SK-N-SH treated with all-trans-retinoic acid at 6 μM for 48 hours (cell line): ENCODE measurements around the gene RAB25.

Experiments
- ATAC-seq: fragments of 200-7000 bp; cut with Tn5 transposase; 3 replicates; pipeline ENCODE4 v1.9.1; 2020; ENCODE audit warnings: mild to moderate bottlenecking, moderate library complexity
- ARNTL ChIP-seq: fragments of 450-650 bp; formaldehyde crosslinking; IDR thresholded peaks from 2 replicates; pipeline ENCODE4 v1.5.0; 2020; ENCODE audit warnings: low read depth, mild to moderate bottlenecking, moderate library complexity, borderline replicate concordance
- CREB5 ChIP-seq: fragments of 250-450 bp; sonication (Bioruptor Pico); IDR thresholded peaks from 2 replicates; pipeline ENCODE4 v1.5.1; 2020; ENCODE audit warnings: low read depth, mild to moderate bottlenecking, moderate library complexity
- CSDC2 ChIP-seq: fragments of 250-450 bp; sonication (Bioruptor Pico); IDR thresholded peaks from 2 replicates; pipeline ENCODE4 v1.5.0; 2020; ENCODE audit warnings: mild to moderate bottlenecking, moderate library complexity
- CSRNP3 ChIP-seq: fragments of 250-450 bp; sonication (Bioruptor Pico); IDR thresholded peaks from 2 replicates; pipeline ENCODE4 v1.5.1; 2021; ENCODE audit warnings: mild to moderate bottlenecking, moderate library complexity
- ESRRG ChIP-seq: fragments of 250-450 bp; sonication (Bioruptor Pico); IDR thresholded peaks from 2 replicates; pipeline ENCODE4 v1.6.1; 2021; ENCODE audit warnings: mild to moderate bottlenecking
- GLIS3 ChIP-seq: fragments of 250-450 bp; sonication (Bioruptor Pico); IDR thresholded peaks from 2 replicates; pipeline ENCODE4 v1.5.0; 2020; ENCODE audit warnings: mild to moderate bottlenecking, moderate library complexity
- ISL1 ChIP-seq: fragments of 250-450 bp; sonication (Bioruptor Pico); IDR thresholded peaks from 2 replicates; pipeline ENCODE4 v2.1.2; 2022; ENCODE audit warnings: mild to moderate bottlenecking, moderate library complexity
- OSR1 ChIP-seq: fragments of 250-450 bp; sonication (Bioruptor Pico); IDR thresholded peaks from 2 replicates; pipeline ENCODE4 v1.8.0; 2022; ENCODE audit warnings: moderate library complexity, mild to moderate bottlenecking, inconsistent platforms
- PATZ1 ChIP-seq: fragments of 250-450 bp; sonication (Bioruptor Pico); IDR thresholded peaks from 2 replicates; pipeline ENCODE4 v1.8.0; 2020; ENCODE audit warnings: mild to moderate bottlenecking, moderate library complexity, borderline replicate concordance
- POU6F1 ChIP-seq: fragments of 250-450 bp; sonication (Bioruptor Pico); IDR thresholded peaks from 2 replicates; pipeline ENCODE4 v1.8.0; 2021; ENCODE audit warnings: low read depth, mild to moderate bottlenecking, moderate library complexity, borderline replicate concordance
- PPARA ChIP-seq: fragments of 250-450 bp; sonication (Bioruptor Pico); IDR thresholded peaks from 2 replicates; pipeline ENCODE4 v1.5.0; 2020; ENCODE audit warnings: mild to moderate bottlenecking, borderline replicate concordance
- RARB ChIP-seq: fragments of 250-450 bp; sonication (Bioruptor Pico); IDR thresholded peaks from 2 replicates; pipeline ENCODE4 v1.8.0; 2021; ENCODE audit warnings: mild to moderate bottlenecking, moderate library complexity
- SNAI2 ChIP-seq: fragments of 250-450 bp; sonication (Bioruptor Pico); IDR thresholded peaks from 2 replicates; pipeline ENCODE4 v1.5.0; 2020; ENCODE audit warnings: mild to moderate bottlenecking, moderate library complexity
- TCF4 ChIP-seq: fragments of 250-450 bp; sonication (Bioruptor Pico); IDR thresholded peaks from 2 replicates; pipeline ENCODE4 v1.8.0; 2021; ENCODE audit warnings: mild to moderate bottlenecking, moderate library complexity, borderline replicate concordance
- TOX ChIP-seq: fragments of 250-450 bp; sonication (Bioruptor Pico); IDR thresholded peaks from 2 replicates; pipeline ENCODE4 v1.8.0; 2021; ENCODE audit warnings: mild to moderate bottlenecking, moderate library complexity, borderline replicate concordance
- TSHZ2 ChIP-seq: fragments of 250-450 bp; sonication (Bioruptor Pico); IDR thresholded peaks from 2 replicates; pipeline ENCODE4 v1.5.0; 2020; ENCODE audit warnings: mild to moderate bottlenecking, moderate library complexity
- ZC3H10 ChIP-seq: fragments of 250-450 bp; sonication (Bioruptor Pico); IDR thresholded peaks from 2 replicates; pipeline ENCODE4 v1.5.1; 2021; ENCODE audit warnings: mild to moderate bottlenecking, moderate library complexity
- ZFP3 ChIP-seq: fragments of 250-450 bp; sonication (Bioruptor Pico); IDR thresholded peaks from 2 replicates; pipeline ENCODE4 v1.5.0; 2020; ENCODE audit warnings: mild to moderate bottlenecking, moderate library complexity
- ZFP30 ChIP-seq: fragments of 450-650 bp; formaldehyde crosslinking; IDR thresholded peaks from 2 replicates; pipeline ENCODE4 v1.5.0; 2022; ENCODE audit warnings: mild to moderate bottlenecking, moderate library complexity
- ZNF565 ChIP-seq: fragments of 450-650 bp; formaldehyde crosslinking; conservative IDR thresholded peaks from 2 replicates; pipeline ENCODE4 v1.5.0; 2020; ENCODE audit warnings: low read depth, mild to moderate bottlenecking, moderate library complexity
- ZNF70 ChIP-seq: fragments of 450-650 bp; formaldehyde crosslinking; IDR thresholded peaks from 2 replicates; pipeline ENCODE4 v1.5.0; 2020; ENCODE audit warnings: mild to moderate bottlenecking, moderate library complexity
- ZNF8 ChIP-seq: fragments of 450-650 bp; formaldehyde crosslinking; IDR thresholded peaks from 2 replicates; pipeline ENCODE4 v1.5.0; 2020; ENCODE audit warnings: mild to moderate bottlenecking, moderate library complexity

The RAB25 gene

GRCh38 chr1:156062189-156062588 is 1.2 kb downstream of the RAB25 start:
- TF ChIP-seq TOX (CRISPR knock-in tag) (no peak), TSHZ2 (CRISPR knock-in tag) (no peak), ARNTL (CRISPR knock-in tag) (no peak), PATZ1 (CRISPR knock-in tag) (no peak), OSR1 (no peak), ESRRG (no peak), GLIS3 (CRISPR knock-in tag) (no peak), CREB5 (no peak)
- peak; percentile 63 for ATAC-seq

GRCh38 chr1:156063997-156064285 is 3.0 kb downstream of the RAB25 start:
- no peak for ATAC-seq
- TF ChIP-seq TCF4 (CRISPR knock-in tag) (no peak), ZNF8 (no peak), ZFP3 (no peak), ISL1 (CRISPR knock-in tag) (no peak), ZC3H10 (CRISPR knock-in tag) (no peak), PATZ1 (CRISPR knock-in tag) (no peak), ARNTL (CRISPR knock-in tag) (no peak), POU6F1 (CRISPR knock-in tag) (no peak), ZNF565 (CRISPR knock-in tag) (no peak), TSHZ2 (CRISPR knock-in tag) (no peak), RARB (no peak), TOX (CRISPR knock-in tag) (no peak)

GRCh38 chr1:156064615-156065014 is 3.7 kb downstream of the RAB25 start:
- no peak for ATAC-seq
- no peak for TF ChIP-seq ZFP30 (CRISPR knock-in tag)
- TF ChIP-seq CSRNP3 (CRISPR knock-in tag): no peak
- TF ChIP-seq PATZ1 (CRISPR knock-in tag): no peak
- TF ChIP-seq ZFP3: no peak
- no peak for TF ChIP-seq CSDC2 (CRISPR knock-in tag)
- no peak for TF ChIP-seq ZNF70 (CRISPR knock-in tag)
- TF ChIP-seq TCF4 (CRISPR knock-in tag): no peak
- no peak for TF ChIP-seq ESRRG
- TF ChIP-seq SNAI2 (CRISPR knock-in tag): no peak
- no peak for TF ChIP-seq ISL1 (CRISPR knock-in tag)
- no peak for TF ChIP-seq PPARA (CRISPR knock-in tag)
